Ascending aorta (tissue), 2 donors: ENCODE measurements around the gene MT1X. TPM values are rescaled to one million over a fixed set of nuclear protein-coding genes. Genes with fewer than 3 reads are reported as not detected.
A peak's percentile ranks its signal among the peaks of the same experiment; 100 is the strongest.

ENCODE experiments used
- DNase-seq, 2 donors: peaks; one replicate each; pipeline ENCODE4 v3.0.0-alpha.2; 2019; ENCODE audit warnings: low spot score in 2 of 2
- H3K27ac ChIP-seq, 2 donors: fragments of 200-600 bp; sonication (generic); one replicate each; pipeline ENCODE4 v1.5.1; 2016 to 2017; ENCODE audit warnings: mild to moderate bottlenecking in 1 of 2
- H3K27me3 ChIP-seq: fragments of 200-600 bp; sonication (generic); one replicate; pipeline ENCODE4 v1.5.1; 2017
- H3K36me3 ChIP-seq, 2 donors: fragments of 200-600 bp; sonication (generic); one replicate each; pipeline ENCODE4 v1.5.1; 2016
- H3K4me1 ChIP-seq, 2 donors: fragments of 200-600 bp; sonication (generic); one replicate each; pipeline ENCODE4 v1.5.1; 2016 to 2017; ENCODE audit warnings: mild to moderate bottlenecking in 1 of 2
- H3K4me3 ChIP-seq, 2 donors: fragments of 200-600 bp; sonication (generic); one replicate each; pipeline ENCODE4 v1.5.1; 2016 to 2017; ENCODE audit warnings: mild to moderate bottlenecking in 1 of 2
- H3K9me3 ChIP-seq, 2 donors: fragments of 200-600 bp; sonication (generic); one replicate each; pipeline ENCODE4 v1.5.1; 2016
- CTCF ChIP-seq, 3 experiments: fragments of 200-600 bp in 2 of 3; fragments of 450-650 bp in 1 of 3; sonication (generic) in 2 of 3; IDR thresholded peaks; one replicate each; pipeline ENCODE4 v1.5.1; 2016 to 2019; ENCODE audit warnings: antibody characterized with exemption in 3 of 3, mild to moderate bottlenecking in 1 of 3, moderate library complexity in 1 of 3
- intact Hi-C: fragments of 100-400 bp; cut with DNase I; formaldehyde crosslinking; loops from one replicate; pipeline ENCODE4 v1.15.1; 2023
- total RNA-seq: library from RNA; depleted of rRNA; stranded (reverse); fragments of >200 nt; gene quantifications from one replicate; pipeline ENCODE4 v1.1.0, GENCODE V29; 2016

Gene MT1X
- 2,291 TPM for total RNA-seq

DNA sequence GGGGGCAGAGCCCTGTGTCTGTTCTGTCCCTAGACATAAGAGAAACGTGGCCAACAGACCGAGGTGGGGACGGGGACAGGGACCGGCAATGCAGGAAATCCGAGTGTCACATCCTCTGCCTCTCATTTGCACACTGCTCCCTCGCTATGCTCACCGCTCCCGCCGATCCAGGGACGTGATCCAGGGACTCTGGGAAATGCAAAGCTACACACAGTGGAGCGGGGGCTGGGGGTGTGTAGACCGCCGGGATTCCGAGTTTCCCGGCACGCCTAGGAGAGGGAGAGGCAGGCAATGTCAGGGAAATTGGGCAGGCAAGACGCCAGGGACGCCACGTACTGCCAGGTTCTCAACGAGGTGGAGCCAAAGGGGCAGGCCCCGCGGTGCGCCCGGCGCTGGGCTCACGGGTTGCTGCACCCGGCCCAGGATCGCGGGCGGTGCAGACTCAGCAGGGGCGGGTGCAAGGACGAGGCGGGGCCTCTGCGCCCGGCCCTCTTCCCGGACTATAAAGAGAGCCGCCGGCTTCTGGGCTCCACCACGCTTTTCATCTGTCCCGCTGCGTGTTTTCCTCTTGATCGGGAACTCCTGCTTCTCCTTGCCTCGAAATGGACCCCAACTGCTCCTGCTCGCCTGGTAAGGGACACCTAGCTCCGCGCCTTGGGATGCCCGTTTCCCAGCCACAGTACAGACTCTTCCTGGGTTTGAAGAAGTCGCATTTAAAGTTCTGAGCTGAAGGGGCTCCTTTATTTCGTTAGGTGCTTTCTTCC lies at the start of gene MT1X:
Gene MT1X, plus strand, starts transcription at position 532 of the 764 bp plus-strand sequence. Its CDS starts 71 bp downstream, at position 603.
- H3K9me3 ChIP-seq = no peaks in the 10 kb centered on the region
- peaks cover 0 to 26% of the 10 kb centered on the region in 2 donors for H3K4me1 ChIP-seq
- H3K36me3 ChIP-seq = peaks cover 0 to 7% of the 10 kb centered on the region in 2 donors
- peak within 1 kb of the TSS; percentile 83 to 88 for H3K27ac ChIP-seq
- DNase-seq = peak; percentile 81 to 97
- peak within 1 kb of the TSS; percentile 71 to 85 for H3K4me3 ChIP-seq
- TF ChIP-seq CTCF (IDR thresholded peaks at IDR 0.05) = no peak
- no peaks in the 10 kb centered on the region for H3K27me3 ChIP-seq
- intact Hi-C loops = loop anchor here (2.0 kb wide), 2 partner anchors 49 to 73 kb away; partner anchors contain the start of genes MT1M and MT2A

- Histone ChIP-seq H3K4me1 (peaks cover 3 to 12% of the 10 kb centered on the region in 2 donors), H3K9me3 (no peaks in the 10 kb centered on the region), H3K27ac (peak overlapping the region; percentile 88 to 96), H3K36me3 (no peaks in the 10 kb centered on the region), H3K27me3 (no peaks in the 10 kb centered on the region), H3K4me3 (peak overlapping the region; percentile 54 to 88)
- no peak for DNase-seq
- intact Hi-C loops = loop anchor here (2.0 to 10.0 kb wide), 2 partner anchors 50 to 552 kb away; partner anchors contain the start of genes MT1X, PSME3IP1 and RSPRY1
- TF ChIP-seq CTCF (IDR thresholded peaks at IDR 0.05) = no peak
These were observed 49.4 kb upstream of the MT1X start for GRCh38 chr16:56632848-56633365.

DNA sequence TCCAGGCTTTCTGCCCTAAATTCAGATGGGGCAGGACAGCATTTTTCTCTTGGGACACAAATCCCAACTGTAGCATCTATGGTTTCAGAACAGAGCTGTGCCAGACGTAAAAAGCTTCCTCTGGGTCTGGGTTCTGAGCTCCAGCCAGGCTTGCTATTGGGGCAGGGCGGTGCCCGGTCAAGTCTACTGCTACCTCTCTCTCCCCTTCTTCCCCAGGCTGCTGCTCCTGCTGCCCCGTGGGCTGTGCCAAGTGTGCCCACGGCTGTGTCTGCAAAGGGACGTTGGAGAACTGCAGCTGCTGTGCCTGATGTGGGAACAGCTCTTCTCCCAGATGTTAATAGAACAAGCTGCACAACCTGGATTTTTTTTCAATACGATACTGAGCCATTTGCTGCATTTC lies 48.7 kb upstream of the MT1X start:
- Histone ChIP-seq H3K4me3 (peak overlapping the region; percentile 54 to 88), H3K4me1 (peaks cover 7 to 12% of the 10 kb centered on the region in 2 donors), H3K9me3 (no peaks in the 10 kb centered on the region), H3K27me3 (no peaks in the 10 kb centered on the region), H3K36me3 (no peaks in the 10 kb centered on the region), H3K27ac (peak overlapping the region; percentile 88 to 96)
- DNase-seq = no peak
- intact Hi-C loops = loop anchor here (2.0 to 10.0 kb wide), 2 partner anchors 49 to 551 kb away; partner anchors contain the start of genes MT1X, PSME3IP1 and RSPRY1
- TF ChIP-seq CTCF (IDR thresholded peaks at IDR 0.05) = no peak

- Histone ChIP-seq H3K4me1 (peaks cover 12 to 15% of the 10 kb centered on the region in 2 donors), H3K4me3 (no peak overlapping the region), H3K27me3 (no peaks in the 10 kb centered on the region), H3K36me3 (no peaks in the 10 kb centered on the region), H3K9me3 (no peaks in the 10 kb centered on the region), H3K27ac (no peak overlapping the region)
- intact Hi-C loops = loop anchor here (10.0 kb wide), 1 partner anchor 550 kb away; the partner anchor contains the start of genes PSME3IP1 and RSPRY1
- TF ChIP-seq CTCF (IDR thresholded peaks at IDR 0.05) = no peak
- DNase-seq = no peak
These were observed 47.4 kb upstream of the MT1X start for GRCh38 chr16:56634715-56635440.

- Histone ChIP-seq H3K27ac (no peak overlapping the region), H3K9me3 (no peaks in the 10 kb centered on the region), H3K4me1 (peaks cover 12 to 15% of the 10 kb centered on the region in 2 donors), H3K27me3 (no peaks in the 10 kb centered on the region), H3K36me3 (no peaks in the 10 kb centered on the region), H3K4me3 (no peak overlapping the region)
- intact Hi-C loops = loop anchor here (10.0 kb wide), 1 partner anchor 549 kb away; the partner anchor contains the start of genes PSME3IP1 and RSPRY1
- no peak for TF ChIP-seq CTCF (IDR thresholded peaks at IDR 0.05)
- DNase-seq = no peak
These were observed 46.8 kb upstream of the MT1X start for GRCh38 chr16:56635441-56635967.
